NCI-H1417 (cell line): ENCODE results near the gene SNRNP200.

ENCODE experiments used
- DNase-seq, 3 experiments: peaks; one replicate each; lab custom pipeline; 2025; lab: John Stamatoyannopoulos, UW

Gene SNRNP200

DNA sequence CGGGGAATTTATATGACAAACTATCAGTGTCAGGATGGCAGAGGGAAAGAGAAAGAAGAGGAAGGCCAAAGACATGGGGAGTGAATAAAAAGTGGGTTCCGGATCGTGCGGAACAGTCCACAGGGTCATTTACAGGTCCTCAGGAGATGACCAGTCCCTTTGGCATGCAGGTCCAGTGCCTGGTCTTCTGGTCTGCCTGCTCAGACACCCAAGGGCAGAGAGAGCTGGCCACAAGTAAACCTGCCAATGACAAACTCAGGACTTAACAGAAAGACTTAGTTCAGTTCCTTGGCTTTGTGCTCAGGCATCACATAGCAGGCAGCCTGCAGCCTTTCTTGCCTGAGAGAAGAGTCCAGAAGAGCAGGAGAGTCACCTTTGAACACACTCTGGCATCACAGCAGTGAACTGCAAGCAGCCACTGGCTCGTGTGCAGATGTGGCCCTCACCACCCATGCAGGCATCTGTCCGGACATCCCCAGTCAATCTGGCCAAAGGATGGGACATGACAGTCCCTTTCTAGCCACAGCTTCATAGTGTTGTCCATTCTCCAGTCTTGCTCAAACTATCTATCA is 53.5 kb downstream of the SNRNP200 start:
- DNase-seq = peak in 2 of 3 experiments; percentile 15 to 39

DNA sequence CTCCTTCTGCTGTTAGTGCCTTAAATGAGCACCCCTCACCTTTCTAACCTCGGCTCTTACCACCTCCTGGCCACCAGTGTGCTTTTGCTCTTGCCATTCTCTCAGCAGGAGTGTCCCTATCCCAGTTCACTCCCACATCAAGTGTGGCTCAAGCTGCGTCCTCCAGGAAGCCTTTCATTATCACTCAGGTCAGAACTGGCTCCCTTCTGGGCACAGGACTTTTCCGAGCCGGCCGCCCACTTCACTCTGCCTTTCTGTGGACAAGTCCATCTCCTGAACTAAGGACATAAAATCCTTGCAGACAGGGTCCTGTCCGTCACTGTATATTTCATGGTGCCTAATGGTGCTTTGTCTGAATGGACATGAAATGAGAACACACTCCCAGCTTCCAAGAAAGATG is 55.2 kb downstream of the SNRNP200 start:
- DNase-seq = no peak

DNA sequence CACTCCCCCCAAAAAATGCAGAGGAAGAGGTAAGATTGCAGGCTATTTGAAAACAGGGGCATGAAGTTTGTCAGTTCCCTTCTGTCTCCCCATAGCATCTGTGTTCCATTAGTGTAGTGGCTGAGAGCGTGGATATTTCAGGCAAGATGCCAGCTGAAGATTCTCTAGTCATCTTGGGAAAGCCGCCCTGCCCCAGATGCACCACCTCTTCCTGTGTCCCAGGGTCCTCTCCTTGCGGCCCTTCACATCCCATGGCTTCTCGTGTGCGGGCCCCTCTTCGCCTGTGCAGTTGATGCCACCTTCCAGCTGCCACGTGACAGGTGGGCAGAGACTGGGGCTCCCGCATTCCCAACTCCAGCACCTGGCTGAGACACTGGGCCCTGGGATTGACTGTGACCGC is 55.7 kb downstream of the SNRNP200 start:
- no peak for DNase-seq

DNA sequence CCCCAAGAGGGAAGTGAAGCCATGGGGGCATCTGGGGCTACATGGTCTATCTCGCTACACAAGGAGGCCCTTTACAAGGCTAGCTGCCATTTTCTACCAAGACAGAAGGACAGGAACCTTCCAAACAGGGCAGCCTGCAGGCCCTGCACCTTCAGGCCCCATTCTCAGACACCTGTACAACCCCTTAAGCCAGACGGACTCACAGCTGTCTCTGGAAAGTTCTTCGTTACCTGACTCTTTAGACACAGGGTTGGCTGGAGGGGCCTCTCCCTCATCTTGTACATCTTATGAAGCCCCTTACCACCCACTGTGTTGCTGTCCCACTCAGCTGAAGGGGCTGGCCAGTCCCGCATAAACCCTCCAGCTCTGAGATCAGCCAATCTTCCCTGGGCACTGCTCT is 56.7 kb downstream of the SNRNP200 start:
- no peak for DNase-seq

DNA sequence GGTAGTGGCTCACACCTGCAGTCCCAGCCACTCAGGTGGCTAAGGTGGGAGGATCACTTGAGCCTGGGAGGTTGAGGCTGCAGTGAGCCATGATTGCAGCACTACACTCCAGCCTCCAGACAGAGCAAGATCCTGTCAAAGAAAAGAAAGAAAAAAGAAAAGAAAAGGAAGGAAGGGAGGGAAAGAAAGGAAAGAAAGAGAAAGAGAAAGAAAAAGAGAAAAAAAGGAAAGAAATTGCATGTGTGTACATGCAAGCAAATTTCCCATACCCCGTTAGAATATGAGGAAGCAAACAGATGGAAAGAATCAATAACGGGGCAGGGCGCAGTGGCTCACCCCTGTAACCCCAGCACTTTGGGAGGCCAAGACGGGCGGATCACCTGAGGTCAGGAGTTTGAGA is 57.5 kb downstream of the SNRNP200 start:
- DNase-seq = no peak

DNA sequence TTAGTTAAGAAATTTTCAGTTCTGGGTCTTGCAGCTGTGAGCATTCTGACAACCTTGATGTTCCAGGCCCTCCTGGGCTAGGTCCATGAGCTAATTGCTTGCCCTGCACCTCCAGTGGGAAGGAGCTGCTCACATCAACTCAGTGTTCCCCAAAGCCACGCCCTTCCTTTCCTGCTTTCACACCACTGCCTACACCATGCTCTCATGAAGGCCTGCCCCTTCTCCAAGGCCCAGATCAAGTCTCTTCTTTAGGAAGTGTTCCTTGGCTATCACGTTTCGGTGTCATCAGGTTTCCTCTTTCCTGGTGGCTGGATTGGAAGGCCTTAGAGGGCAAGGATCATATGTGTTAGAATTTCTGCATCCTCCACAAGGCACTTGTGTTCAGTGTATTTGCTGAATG is 58.3 kb downstream of the SNRNP200 start:
- DNase-seq = no peak

DNA sequence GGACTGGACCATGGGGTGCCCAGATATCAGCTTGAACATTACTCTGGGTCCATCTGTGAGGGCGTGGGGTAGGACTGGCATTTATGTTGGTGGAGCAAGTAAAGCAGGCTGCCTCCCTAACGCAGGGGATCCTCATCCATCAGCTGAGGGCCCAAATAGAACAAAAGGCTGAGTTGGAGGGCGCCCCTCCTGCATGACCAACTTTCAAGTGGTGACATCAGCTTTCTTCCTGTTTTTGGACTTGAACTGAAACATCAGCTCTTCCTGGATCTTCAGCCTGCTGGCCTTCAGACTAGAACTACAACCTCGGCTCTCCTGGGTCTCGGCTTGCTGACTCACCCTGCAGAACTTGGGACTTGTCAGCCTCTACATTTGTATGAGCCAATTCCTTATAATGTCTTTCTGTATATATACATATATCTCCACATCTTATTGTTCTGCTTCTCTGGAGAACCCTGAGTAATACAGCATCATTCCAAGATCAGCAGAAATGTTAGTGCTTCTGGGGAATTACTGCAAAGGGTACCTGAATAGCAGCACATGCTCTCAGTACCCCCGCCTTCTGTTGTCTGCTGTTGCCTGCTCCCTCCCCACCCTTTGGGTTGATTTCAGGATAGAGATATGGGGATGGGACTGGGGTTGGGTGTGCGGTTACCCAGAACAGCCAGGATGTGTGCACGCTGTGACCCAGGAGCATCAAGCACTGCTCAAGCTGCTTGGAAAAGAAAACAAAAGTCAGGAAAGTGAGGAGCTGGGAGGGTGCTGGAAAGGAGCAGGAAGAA is 59.5 kb downstream of the SNRNP200 start:
- DNase-seq = no peak

DNA sequence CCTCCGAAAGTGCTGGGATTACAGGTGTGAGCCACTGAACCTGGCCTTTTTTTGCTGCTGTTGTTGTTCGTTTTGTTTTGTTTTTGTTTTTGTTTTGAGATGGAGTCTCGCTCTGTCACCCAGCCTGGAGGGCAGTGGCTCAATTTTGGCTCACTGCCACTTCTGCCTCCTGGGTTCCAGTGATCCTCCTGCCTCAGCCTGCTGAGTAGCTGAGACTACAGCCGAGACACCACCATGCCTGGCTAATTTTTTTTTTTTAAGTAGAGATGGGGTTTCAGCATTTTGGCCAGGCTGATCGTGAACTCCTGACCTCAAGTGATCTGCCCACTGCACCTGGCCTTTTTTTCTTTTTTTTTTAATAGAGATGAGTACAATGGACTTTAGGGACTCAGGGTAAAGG is 61.5 kb downstream of the SNRNP200 start:
- DNase-seq = no peak

DNA sequence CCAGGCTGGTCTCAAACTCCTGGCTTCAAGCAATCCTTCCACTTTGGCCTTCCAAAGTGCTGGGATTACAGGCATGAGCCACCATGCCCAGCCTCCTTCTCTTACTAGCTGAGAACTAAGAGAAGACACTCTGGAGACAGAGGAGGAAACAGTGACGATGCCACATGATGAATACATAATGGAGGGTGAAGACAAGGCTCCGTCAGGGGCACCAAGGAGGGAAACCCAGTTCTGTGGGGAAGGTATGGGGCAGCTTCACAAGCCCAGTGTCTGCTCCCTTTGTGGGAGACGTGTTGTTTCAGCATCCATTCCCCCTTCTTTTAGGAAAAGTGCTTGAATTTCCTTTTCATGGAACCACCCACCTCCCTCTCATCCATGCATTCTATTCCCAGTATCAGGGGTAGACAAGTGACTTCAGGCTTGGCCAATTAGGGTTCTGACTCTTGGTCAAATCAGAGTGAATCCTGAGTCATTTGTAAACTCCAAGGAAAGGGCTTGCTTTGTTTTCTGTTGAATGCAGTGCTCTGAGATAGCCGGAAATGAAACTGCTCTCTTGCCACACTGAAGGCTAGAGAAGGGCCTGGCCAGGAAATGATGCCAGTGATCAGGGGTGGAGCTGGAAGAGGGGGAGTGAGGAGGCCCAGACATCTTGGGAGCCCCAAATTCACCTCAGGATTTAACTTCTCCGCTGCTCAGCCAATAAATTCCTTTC is 63.3 kb downstream of the SNRNP200 start:
- no peak for DNase-seq

DNA sequence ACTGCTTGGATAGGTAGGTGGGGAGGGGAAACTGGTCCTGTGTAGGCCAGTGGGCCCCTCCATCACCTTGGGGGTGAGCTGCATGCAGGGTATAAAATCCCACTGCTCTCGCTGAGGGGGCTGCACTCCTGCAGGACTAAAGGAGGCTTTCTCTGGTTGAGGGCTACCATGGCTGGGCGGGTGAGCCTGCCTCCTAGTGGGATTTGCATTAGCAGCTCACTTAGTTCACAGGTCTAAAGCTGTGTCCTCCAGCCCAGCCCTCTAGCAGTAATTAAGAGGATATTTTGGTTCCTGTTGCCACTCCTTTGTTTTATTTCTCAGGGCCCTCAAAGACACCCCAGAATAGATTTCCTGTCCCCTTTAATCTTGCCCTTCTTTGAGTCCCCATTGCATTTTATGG is 64.1 kb downstream of the SNRNP200 start:
- no peak for DNase-seq

DNA sequence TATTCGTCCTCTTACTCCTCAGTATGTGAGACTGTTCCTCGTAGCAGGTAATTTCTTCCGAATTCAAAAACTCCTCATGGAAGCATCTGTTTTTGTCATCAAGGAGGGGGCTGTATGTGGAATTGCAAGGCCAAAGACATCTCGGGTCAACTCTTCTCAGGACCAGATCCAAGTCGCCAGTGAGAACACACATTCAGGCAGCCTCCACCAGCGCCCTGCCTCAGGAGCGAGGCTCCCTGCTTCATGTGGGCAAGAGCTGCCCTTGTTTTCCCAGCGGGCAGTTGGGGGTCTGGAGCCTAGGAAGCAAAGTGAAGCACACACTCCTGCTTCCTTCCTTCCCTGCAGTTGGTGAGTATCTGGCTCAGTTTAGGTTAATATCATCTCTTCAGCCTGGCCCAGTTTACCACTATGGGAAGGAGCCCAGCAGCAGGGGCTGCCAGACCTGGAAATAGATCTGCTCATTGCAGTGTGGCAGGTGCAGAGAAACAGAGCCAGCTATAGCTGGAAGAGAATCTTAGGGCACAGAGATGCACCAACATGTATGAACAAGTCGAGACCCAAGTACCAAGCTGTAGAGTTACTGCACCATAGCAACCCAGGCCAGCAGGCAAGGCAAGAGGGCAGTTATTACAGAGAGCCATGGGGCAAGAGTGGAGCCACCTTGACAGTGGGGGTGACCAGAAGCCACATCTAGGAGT is 64.9 kb downstream of the SNRNP200 start:
- no peak for DNase-seq

DNA sequence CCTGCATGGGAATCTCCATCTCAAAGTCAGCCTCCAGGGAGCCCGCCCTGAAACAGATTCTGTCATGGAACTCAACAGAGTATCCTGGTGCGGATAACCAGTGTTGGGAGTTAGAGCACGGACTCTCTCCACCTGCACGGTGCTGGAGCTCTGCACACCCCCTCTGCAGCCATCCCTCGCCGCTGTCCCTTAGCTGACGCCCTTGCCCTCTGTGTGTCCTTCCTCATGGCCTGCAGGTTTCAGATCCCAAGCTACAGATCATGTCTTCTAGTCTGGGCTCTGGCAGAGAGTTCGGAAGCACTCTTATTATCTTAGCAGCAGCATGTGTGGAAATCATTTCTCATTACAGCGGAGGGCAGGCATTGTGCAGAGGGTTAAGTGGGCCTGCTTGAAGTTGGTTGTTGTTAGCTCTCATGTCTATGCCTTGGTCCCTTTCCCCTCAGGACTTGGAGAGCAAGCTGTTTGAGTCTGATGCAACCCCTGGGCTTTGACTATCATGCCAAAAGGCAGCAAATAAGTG is 65.5 kb downstream of the SNRNP200 start:
- DNase-seq = no peak

DNA sequence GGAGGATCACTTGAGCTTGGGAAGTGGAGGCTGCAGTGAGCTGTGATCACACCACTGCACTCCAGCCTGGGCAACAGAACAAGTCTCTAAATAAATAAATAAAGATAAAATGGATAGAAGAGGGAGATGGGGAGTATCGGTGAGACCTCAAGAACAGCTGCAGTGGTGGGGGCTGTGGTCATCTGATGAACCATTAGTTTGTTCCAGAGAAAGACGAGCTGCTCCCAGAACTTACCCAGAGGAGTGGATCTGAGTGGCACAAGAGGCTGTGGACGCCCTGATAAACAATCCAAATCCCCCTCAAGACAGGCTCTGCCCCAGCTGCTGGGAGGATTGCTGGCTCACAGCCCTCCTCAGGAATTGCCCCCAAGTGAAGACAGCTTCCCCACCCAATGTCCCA is 66.3 kb downstream of the SNRNP200 start:
- no peak for DNase-seq

DNA sequence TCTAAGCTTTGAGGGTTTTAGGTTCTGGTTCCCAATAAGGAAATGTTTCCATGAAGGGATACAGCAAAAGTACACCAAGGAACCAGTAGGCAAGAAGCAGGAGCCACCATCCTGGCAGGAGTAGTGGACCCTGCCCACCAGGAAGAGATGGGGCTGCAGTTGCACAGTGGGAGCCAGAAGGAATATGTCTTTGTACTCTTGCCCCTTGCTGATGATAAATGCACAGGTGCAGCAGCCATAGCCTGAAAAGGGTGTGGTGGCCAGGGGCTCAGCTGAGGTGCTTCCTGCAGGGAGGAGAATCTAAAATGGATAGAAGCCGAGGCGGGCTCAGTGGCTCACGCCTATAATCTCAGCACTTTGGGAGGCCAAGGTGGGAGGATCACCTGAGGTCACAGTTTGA is 67.1 kb downstream of the SNRNP200 start:
- no peak for DNase-seq

DNA sequence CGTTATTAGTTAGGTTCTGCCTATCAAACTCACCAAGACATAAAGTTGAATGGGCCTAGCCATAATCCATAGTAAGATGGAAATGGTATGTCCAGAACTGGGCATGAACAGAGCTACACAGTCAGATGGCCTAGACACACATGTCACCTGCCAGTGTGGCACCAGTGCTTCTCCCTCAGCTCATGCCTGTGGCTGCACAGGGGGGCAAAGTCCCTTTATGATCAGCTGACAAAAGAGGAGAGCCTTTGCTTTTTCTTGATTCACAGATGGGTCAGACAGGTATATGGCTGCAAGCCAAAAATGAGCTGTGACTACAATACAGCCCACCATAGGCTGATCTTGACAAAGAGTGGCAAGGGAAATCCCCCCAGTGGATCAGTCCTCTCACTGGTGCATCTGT is 68.5 kb downstream of the SNRNP200 start:
- no peak for DNase-seq

DNA sequence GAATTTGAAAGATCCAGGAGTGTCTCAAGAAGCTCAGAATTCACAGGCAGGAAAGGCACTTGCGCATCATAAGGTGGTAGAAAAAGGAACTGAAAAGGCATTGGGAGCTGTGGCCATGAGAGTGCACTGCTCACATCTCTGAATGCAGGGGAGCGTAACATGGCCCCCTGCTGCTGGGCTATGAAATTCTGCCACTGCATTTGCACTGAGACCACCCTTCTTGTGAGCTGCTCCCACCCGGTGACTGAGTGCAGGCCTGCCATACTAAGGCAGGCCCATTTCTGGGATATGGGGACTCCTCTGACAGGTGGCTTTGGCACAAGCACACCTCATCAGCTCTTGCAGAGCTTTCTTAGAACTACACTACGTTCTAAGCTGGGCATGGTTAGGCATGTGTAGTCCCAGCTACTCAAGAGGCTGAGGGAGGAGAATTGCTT is 71.4 kb downstream of the SNRNP200 start:
- DNase-seq = no peak

DNA sequence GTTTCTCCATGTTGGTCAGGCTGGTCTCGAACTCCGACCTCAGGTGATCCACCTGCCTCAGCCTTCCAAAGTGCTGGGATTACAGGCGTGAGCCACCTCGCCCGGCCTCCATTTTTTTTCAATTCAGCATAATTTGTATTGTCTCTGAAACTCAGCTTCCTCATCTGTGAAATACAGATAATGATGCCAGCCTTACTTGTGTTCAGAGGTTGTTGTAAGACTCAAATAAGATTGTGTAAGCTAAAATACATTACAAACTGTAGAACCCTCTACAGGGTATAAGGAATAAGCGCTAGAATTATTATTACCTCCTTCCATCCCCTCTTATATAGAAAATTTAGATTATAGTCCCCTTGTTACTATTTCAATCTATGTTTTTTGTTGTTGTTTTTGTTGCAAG is 71.9 kb downstream of the SNRNP200 start:
- DNase-seq = no peak

DNA sequence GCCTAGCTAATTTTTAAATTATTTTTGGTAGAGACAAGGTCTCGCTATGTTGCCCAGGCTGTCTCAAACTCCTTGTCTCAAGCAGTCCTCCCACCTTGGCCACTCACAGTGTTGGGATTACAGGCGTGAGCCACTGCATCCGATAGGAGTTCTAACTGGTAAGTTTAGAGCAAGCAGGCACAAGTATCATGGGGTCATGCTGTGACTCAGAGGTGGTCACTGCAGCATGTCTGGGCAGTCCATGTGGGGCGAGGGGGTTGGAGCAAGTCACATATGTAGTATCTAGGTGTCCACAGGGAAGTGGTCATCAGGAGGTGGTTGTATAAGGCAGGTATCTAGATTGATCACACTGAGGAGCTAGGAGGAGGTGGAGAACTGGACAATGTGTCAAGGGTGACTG is 74.0 kb downstream of the SNRNP200 start:
- DNase-seq = no peak

DNA sequence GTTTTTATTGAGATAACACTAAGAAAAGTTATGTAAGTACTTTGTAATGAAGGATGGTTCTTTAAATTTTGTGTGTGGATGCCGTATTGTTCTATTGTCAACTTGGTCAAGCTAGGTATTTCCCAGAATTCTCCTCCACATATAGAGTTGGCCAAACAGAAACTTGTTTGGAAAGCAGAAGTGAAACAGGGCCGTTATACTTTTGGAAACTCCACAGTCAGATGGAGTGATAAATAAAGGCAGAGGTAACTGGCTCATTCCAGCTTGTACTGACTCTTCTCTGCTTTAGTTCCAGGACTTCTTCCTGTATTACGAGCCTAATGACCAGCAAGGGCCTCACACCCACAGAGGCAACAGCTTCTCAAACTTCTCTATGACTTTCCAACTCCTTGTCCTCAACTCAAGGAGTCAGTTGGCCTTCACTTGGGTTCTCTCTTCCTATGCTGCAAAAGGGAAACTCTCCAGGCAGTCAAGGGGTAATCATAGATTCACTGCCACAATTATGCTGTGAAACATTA is 80.3 kb downstream of the SNRNP200 start:
- no peak for DNase-seq
